Psoas muscle (tissue), 8 donors: ENCODE measurements around the gene IL34. TPM values are rescaled to one million over a fixed set of nuclear protein-coding genes. Genes with fewer than 3 reads are reported as not detected.

Experiments
- ATAC-seq, 4 donors: fragments of 200-7000 bp; cut with Tn5 transposase; one replicate each; pipeline ENCODE4 v1.9.1; 2020; ENCODE audit warnings: moderate library complexity in 3 of 4, mild to moderate bottlenecking in 2 of 4
- DNase-seq, 2 donors: peaks; one replicate each; pipeline ENCODE4 v3.0.0-alpha.2; 2020
- H3K27ac ChIP-seq: fragments of 200-600 bp; one replicate; pipeline ENCODE4 v1.8.0; 2022
- H3K27me3 ChIP-seq, 3 donors: fragments of 200-600 bp in 1 of 3; one replicate each; pipeline versions ENCODE4 v1.6.1 to v1.8.0; 2013 to 2022; ENCODE audit warnings: low read length in 2 of 3, mild to moderate bottlenecking in 2 of 3, moderate library complexity in 1 of 3; ENCODE audit not compliant: insufficient read depth in 3 of 3
- H3K36me3 ChIP-seq, 2 donors: fragments of 200-600 bp in 1 of 2; one replicate each; pipeline versions ENCODE4 v1.6.1 to v1.8.0; 2013 to 2022; ENCODE audit warnings: low read depth in 1 of 2, mild to moderate bottlenecking in 1 of 2, moderate library complexity in 1 of 2; ENCODE audit not compliant: insufficient read depth in 1 of 2
- H3K4me1 ChIP-seq: fragments of 200-600 bp; one replicate; pipeline ENCODE4 v1.8.0; 2022
- H3K4me3 ChIP-seq: fragments of 200-600 bp; one replicate; pipeline ENCODE4 v1.8.0; 2022; ENCODE audit warnings: mild to moderate bottlenecking
- H3K9me3 ChIP-seq: fragments of 200-600 bp; one replicate; pipeline ENCODE4 v1.8.0; 2022
- CTCF ChIP-seq: fragments of 200-600 bp; IDR thresholded peaks from one replicate; pipeline ENCODE4 v1.8.0; 2022; ENCODE audit warnings: antibody characterized with exemption
- WGBS, 3 donors: extraction: QIAGEN DNeasy Blood & Tissue Kit; methylation state at CpG; one replicate each; pipeline versions ENCODE4 v1.1.6 to v1.1.7; 2013; 5-methylcytosine and 5-hydroxymethylcytosine counted together
- intact Hi-C, 2 donors: fragments of 100-400 bp; cut with DNase I; formaldehyde crosslinking; loops; one replicate each; pipeline versions ENCODE4 v1.11.0 to v1.14.2; 2022
- polyA plus RNA-seq, 3 donors: library from polyadenylated mRNA; stranded (reverse); fragments of 200-250 nt; gene quantifications; one replicate each; pipeline ENCODE4 v1.2.3, GENCODE V29; 2013
- total RNA-seq, 4 donors: library from RNA; stranded (reverse); fragmentation: NEBNext Ultra II Directional in 2 of 4; extraction: Animal tissue kit (Norgen Biotek cat#: 25700) in 2 of 4; gene quantifications; one replicate each; pipeline versions ENCODE4 v1.2.1 to v1.2.4, GENCODE V29; 2021 to 2023
- donor health status: healthy with polysubstance abuse.
- donor health status: DM: no; HTN: no; CAD: no; lungs with moderate emphysema.
- donor health status: Bipolar disorder and iron deficiency.
- donor health status: healthy.
- donor health status: DM: yes; HTN: yes; CAD: no.
- donor health status: DM: no; HTN: no; CAD: no.
- donor health status: DM: no; HTN: no; CAD: no.
- donor health status: DM: yes; HTN: yes; CAD: no.

Gene IL34
- total and polyA plus RNA-seq, 7 donors: 0.89 to 18.5 (median 6.5) TPM

GRCh38 chr16:70659546-70659945, 13.2 kb downstream of the IL34 start:
- Histone ChIP-seq H3K4me3 (no peak overlapping the region), H3K4me1 (no peaks in the 10 kb centered on the region), H3K9me3 (no peaks in the 10 kb centered on the region), H3K36me3 (peaks cover 3 to 19% of the 10 kb centered on the region in 2 donors), H3K27ac (no peak overlapping the region), H3K27me3 (no peaks in the 10 kb centered on the region)
- intact Hi-C loops: loop anchor here (10.0 kb wide), 1 partner anchor 285 kb away; no protein-coding TSS in a partner anchor
- ATAC-seq (peak in 2 of 4 donors; percentile 0 to 3), DNase-seq (no peak)
- TF ChIP-seq CTCF: no peak
- WGBS, 3 donors: 73 to 80% (median 80%) methylated on average over 11 to 12 of the region's 12 CpGs

- DNase-seq (no peak), ATAC-seq (peak in 2 of 4 donors; percentile 16 to 22)
- intact Hi-C loops: loop anchor here (10.0 kb wide), 1 partner anchor 285 kb away; no protein-coding TSS in a partner anchor
- Histone ChIP-seq H3K4me1 (no peaks in the 10 kb centered on the region), H3K27me3 (no peaks in the 10 kb centered on the region), H3K36me3 (peaks cover 3 to 25% of the 10 kb centered on the region in 2 donors), H3K27ac (no peak overlapping the region), H3K4me3 (no peak overlapping the region), H3K9me3 (no peaks in the 10 kb centered on the region)
- whole genome bisulfite sequencing, 3 donors: 66 to 72% (median 67%) methylated on average over 14 to 16 of the region's 16 CpGs
- TF ChIP-seq CTCF: no peak
These were observed 13.8 kb downstream of the IL34 start for GRCh38 chr16:70659953-70660671.

- no peaks in the 10 kb centered on the region for H3K4me1 ChIP-seq
- H3K27me3 ChIP-seq: no peaks in the 10 kb centered on the region
- H3K36me3 ChIP-seq: peaks cover 3 to 32% of the 10 kb centered on the region in 2 donors
- H3K9me3 ChIP-seq: no peaks in the 10 kb centered on the region
- ATAC-seq (peak in 2 of 4 donors; percentile 19 to 26), DNase-seq (no peak)
- H3K27ac ChIP-seq: no peak overlapping the region
- intact Hi-C loops: no loop called here
- TF ChIP-seq CTCF: no peak
- WGBS, 3 donors: 38 to 51% (median 48%) methylated on average over 6 to 7 of the region's 7 CpGs
- no peak overlapping the region for H3K4me3 ChIP-seq
These were observed 14.5 kb downstream of the IL34 start for GRCh38 chr16:70660672-70661350.

- H3K27ac ChIP-seq: no peak overlapping the region
These were observed 15.2 kb downstream of the IL34 start for GRCh38 chr16:70661534-70661917.

More at GRCh38 chr16:70661534-70661917, 15.2 kb downstream of the IL34 start:
- H3K4me3 ChIP-seq: no peak overlapping the region
- H3K9me3 ChIP-seq: no peaks in the 10 kb centered on the region
- intact Hi-C loops: no loop called here
- H3K36me3 ChIP-seq: peaks cover 3 to 39% of the 10 kb centered on the region in 2 donors
- H3K27me3 ChIP-seq: no peaks in the 10 kb centered on the region
- WGBS, 3 donors: 64 to 71% (median 69%) methylated on average over 17 of the region's 17 CpGs
- no peak for DNase-seq
- no peak for ATAC-seq
- TF ChIP-seq CTCF: no peak
- no peaks in the 10 kb centered on the region for H3K4me1 ChIP-seq
